ENCODE measurements around the gene IYD.

DNA sequence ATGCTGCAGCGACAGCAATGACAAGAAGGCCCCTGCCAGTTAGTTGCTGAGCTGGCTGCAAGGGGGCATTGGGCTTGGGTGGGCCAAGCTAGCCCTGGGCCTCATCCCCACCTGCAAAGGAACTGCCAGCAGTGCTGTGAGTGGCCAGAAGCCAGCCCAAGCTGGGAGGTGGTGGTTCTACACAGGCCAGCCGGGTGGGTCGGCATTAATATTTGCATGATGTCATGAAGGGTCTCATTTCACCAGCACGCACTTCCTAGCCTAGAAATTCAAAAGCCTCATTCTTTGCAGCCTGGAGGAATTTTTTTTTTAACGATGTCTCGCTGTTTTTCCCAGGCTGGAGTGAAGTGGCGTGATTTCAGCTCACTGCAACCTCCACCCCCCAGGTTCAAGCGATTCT, 62.0 kb downstream of the IYD start:
- no peak for TF ChIP-seq CTCF (IDR thresholded peaks at IDR 0.05)
- no peak for TF ChIP-seq USF2 (IDR thresholded peaks at IDR 0.05; ENCODE audit: borderline replicate concordance, low read depth, low read length)
- TF ChIP-seq JUND (IDR thresholded peaks at IDR 0.05): no peak
